ENCODE data around the gene INO80E.

- no peak for TF ChIP-seq GABPA (IDR thresholded peaks at IDR 0.05; ENCODE audit: low read depth)
- TF ChIP-seq, protein P1, sequence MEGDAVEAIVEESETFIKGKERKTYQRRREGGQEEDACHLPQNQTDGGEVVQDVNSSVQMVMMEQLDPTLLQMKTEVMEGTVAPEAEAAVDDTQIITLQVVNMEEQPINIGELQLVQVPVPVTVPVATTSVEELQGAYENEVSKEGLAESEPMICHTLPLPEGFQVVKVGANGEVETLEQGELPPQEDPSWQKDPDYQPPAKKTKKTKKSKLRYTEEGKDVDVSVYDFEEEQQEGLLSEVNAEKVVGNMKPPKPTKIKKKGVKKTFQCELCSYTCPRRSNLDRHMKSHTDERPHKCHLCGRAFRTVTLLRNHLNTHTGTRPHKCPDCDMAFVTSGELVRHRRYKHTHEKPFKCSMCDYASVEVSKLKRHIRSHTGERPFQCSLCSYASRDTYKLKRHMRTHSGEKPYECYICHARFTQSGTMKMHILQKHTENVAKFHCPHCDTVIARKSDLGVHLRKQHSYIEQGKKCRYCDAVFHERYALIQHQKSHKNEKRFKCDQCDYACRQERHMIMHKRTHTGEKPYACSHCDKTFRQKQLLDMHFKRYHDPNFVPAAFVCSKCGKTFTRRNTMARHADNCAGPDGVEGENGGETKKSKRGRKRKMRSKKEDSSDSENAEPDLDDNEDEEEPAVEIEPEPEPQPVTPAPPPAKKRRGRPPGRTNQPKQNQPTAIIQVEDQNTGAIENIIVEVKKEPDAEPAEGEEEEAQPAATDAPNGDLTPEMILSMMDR (IDR thresholded peaks at IDR 0.05; ENCODE audit: insufficient read depth, low read length) = no peak
- no peak for TF ChIP-seq POLR2AphosphoS5 (IDR thresholded peaks at IDR 0.05; ENCODE audit: low read depth)
Observed at GRCh38 chr16:30011714-30012504, 15.9 kb downstream of the INO80E start.
